HUES64 (cell line): Measurements from ENCODE around the gene KCNJ9.

Experiments
- H3K27ac ChIP-seq: 2 replicates; pipeline ENCODE4 v1.7.0; 2013; ENCODE audit warnings: low read depth, low read length, inconsistent platforms
- H3K27me3 ChIP-seq: 2 replicates; pipeline ENCODE4 v1.6.1; 2013; ENCODE audit warnings: mild to moderate bottlenecking, low read length; ENCODE audit not compliant: insufficient read depth
- H3K36me3 ChIP-seq: 2 replicates; pipeline ENCODE4 v1.6.1; 2013; ENCODE audit warnings: mild to moderate bottlenecking, low read length; ENCODE audit not compliant: insufficient read depth
- H3K4me1 ChIP-seq: 2 replicates; pipeline ENCODE4 v1.6.1; 2013; ENCODE audit warnings: mild to moderate bottlenecking, low read length, moderate library complexity; ENCODE audit not compliant: insufficient read depth
- H3K4me3 ChIP-seq: 2 replicates; pipeline ENCODE4 v1.5.1; 2013; ENCODE audit warnings: mild to moderate bottlenecking, low read length, moderate library complexity
- H3K9ac ChIP-seq: 2 replicates; pipeline ENCODE4 v1.6.1; 2013; ENCODE audit warnings: mild to moderate bottlenecking, low read depth, low read length
- H3K9me3 ChIP-seq: 2 replicates; pipeline ENCODE4 v1.6.1; 2013; ENCODE audit warnings: low read depth, low read length; ENCODE audit not compliant: insufficient read depth
- WGBS: fragments of 150-250, 120-280 bp; methylation state at CpG from one replicate; pipeline ENCODE4 v1.1.7; 2013; ENCODE audit warnings: missing lambda C conversion rate; 5-methylcytosine and 5-hydroxymethylcytosine counted together

KCNJ9 gene

DNA sequence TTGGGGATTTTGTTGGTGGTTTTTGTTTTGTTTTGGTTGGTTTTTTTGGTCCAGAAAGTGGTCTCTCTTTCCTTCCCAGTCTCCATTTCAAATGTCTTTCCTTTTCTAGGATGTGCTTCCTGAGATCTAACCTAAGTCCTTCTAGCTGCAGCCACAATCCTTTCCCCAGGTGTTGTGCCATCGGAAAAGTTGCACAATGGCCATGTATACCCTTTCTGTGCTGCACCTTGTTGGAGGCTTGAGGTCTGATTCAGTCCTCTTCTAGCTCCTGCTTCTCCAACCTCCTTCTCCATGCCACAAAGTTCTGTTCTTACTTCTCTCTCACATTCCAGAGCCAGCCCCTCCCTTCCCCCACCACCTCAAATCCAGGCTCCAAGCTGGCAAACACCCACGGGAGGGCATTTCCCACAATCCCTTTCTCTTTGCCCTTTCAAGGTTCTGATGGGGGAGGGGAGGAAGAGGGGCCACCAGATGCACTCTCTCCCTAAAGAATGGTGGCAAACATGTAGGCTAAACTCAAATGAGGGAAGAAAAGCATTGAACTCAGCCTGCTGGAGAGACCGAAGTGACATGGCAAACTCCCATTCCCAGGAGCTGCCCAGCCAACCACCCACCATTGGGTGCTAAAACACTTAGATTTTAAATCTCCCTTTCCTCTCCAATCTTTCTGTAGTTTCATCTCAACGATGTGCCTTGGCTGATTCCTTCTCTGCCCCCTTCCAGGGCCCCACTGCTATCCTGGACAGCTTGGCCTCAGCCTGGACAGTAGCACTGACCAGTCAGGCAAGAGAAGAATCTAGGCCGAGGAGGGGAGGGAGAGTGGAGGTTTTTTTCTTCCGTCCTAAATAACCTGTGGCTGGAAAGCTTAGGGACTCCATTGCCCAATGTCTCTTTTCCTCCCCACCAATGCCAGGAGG is 14.3 kb upstream of the KCNJ9 start:
- Histone ChIP-seq H3K4me3 (no peak overlapping the region), H3K36me3 (no peaks in the 10 kb centered on the region), H3K27me3 (peaks cover 40% of the 10 kb centered on the region), H3K9me3 (no peaks in the 10 kb centered on the region), H3K27ac (no peak overlapping the region), H3K9ac (no peak overlapping the region), H3K4me1 (peaks cover 25% of the 10 kb centered on the region)
- WGBS: 75% methylated on average over 5 of the region's 6 CpGs

DNA sequence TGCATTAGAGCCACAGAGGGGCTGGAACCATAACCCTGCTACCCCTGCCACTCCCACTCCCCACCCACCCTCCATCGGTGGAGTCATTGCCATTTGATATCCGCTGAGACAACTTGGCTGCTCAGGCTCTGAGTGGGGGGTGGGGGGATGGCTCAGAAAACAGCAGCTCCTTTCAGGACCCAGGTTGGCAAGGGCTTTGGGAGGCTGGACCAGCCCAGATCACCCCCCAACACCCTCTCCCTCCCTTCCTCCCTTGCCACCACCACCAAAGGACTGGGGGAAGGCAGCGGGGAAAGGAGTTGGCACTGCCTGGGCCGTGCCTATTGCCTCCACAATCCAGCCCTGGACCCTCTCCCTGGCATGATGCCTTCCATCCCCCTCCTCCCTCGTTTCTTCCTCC is 13.1 kb upstream of the KCNJ9 start:
- Histone ChIP-seq H3K27me3 (peaks cover 48% of the 10 kb centered on the region), H3K4me1 (peaks cover 14% of the 10 kb centered on the region), H3K9me3 (no peaks in the 10 kb centered on the region), H3K9ac (no peak overlapping the region), H3K36me3 (no peaks in the 10 kb centered on the region), H3K4me3 (no peak overlapping the region), H3K27ac (no peak overlapping the region)
- 86% methylated on average over 3 of the region's 5 CpGs for WGBS

DNA sequence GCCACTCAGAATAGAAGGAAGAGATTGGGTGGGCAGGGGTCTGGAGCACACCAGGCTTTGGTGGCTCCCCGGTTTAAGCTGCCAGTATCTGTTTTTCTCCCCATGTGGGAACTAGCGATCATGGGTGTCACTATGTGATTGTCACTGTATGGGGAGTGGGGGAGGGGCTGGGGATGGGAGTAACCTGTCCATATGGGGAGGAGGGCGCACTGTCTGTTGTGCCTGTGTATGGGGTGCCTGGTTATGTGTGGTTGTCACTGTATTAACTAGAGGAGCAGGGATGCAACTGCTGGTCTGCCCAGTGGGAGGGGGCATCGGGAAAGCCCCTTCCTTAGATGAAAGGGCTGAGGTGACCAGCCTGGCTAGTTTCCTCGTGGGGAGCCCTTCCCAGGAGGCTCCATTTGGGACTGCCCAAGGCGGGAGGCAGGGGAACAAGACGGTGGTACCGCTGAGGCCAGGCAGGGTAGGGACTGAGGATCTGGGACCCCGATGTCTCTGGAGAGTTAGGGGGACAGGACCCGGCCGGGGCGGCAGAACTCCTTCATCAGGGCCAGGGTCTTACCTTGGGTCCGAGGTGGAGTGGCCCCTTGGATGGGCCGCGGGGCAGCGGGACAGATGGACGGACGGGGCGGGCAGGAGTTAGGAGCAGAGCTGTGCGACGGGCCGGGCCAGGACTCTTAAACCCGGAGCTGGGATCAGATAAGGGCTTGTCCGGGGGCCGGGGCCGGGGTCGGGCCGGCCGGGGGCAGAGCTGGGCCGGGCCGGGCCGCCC is 11.7 kb upstream of the KCNJ9 start, which contains the start of gene KCNJ10:
Gene KCNJ10 (minus strand): TSS at position 701 of the 772 bp plus-strand sequence. CDS start 27,628 bp downstream, outside the sequence.
- peaks cover 14% of the 10 kb centered on the region for H3K4me1 ChIP-seq
- H3K27me3 ChIP-seq: peaks cover 54% of the 10 kb centered on the region
- no peaks in the 10 kb centered on the region for H3K36me3 ChIP-seq
- 13% methylated on average over 32 of the region's 32 CpGs for WGBS
- no peak within 1 kb of the TSS for H3K27ac ChIP-seq
- peak within 1 kb of the TSS; percentile 27; the same call in 1 of the 2 replicates for H3K9ac ChIP-seq
- peak within 1 kb of the TSS; percentile 83 for H3K4me3 ChIP-seq
- no peaks in the 10 kb centered on the region for H3K9me3 ChIP-seq

DNA sequence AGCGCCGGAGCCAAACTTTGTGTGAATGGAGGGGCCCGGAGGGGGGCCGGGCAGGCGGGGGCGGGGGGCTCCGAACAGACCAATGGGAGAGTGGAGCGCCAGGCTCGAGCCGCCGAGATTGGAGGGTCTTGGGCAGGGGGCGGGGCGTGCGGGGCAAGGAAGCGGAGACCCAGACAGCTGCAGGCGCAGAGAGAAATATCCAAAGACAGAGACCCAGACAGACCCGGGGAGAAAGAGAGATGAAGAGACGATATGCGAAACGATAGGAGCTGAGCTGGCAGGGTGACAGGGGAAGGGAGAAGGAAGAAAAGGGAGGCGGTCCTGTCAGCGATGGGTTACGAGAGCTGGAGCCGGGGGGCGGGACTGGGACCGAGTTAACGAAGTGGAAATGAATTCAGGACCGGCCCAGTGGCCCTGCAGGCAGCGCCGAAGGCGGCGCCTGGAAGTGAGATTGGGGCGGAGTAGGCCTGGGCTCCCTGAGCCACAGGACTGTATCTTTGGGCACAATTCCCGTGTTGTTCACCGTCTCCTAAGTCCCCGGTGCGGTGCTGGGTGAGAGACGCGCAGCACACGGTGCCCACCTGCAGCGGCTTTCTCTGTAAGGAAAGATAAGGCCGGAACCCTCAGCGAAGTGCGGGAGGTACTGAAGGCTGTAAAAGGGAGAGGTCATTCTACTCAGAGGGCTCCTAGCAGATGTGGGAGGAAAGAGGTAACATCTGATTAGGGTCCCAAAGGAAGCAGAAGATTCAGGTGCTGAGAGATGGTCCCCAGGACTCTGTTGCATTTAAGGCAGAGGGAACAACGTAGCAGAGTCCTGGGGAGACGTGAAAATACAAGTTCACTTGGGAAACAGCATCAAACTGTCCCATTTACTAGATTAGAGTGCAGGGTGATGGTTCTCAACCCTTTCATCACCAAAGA is 10.8 kb upstream of the KCNJ9 start:
- no peaks in the 10 kb centered on the region for H3K36me3 ChIP-seq
- peaks cover 54% of the 10 kb centered on the region for H3K27me3 ChIP-seq
- H3K4me3 ChIP-seq: peak overlapping the region; percentile 83
- peak overlapping the region; percentile 27; the same call in 1 of the 2 replicates for H3K9ac ChIP-seq
- no peak overlapping the region for H3K27ac ChIP-seq
- no peaks in the 10 kb centered on the region for H3K9me3 ChIP-seq
- 3% methylated on average over 45 of the region's 46 CpGs for WGBS
- H3K4me1 ChIP-seq: peaks cover 14% of the 10 kb centered on the region

DNA sequence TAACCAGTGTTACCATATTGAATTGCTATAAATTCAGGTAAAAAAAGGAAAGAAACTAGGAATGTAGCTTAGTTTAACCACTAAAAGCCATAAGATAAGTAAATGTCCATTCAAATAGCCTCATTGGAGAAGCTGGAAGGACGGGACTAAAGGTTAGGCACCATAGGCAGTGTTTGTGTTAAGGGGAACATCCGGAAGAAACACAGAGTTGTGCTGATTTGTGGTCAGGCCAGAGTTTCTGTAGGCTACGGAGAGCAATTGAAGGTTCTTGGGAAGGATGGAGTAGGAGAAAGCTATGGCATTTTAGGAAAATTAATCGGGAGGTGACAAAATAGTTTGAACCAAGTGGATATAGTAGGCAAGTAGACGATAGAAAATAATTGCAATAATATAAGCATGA is 10.0 kb upstream of the KCNJ9 start:
- Histone ChIP-seq H3K4me1 (peaks cover 14% of the 10 kb centered on the region), H3K27ac (no peak overlapping the region), H3K4me3 (peak overlapping the region; percentile 83; the same call in 1 of the 2 replicates), H3K36me3 (no peaks in the 10 kb centered on the region), H3K27me3 (peaks cover 54% of the 10 kb centered on the region), H3K9me3 (no peaks in the 10 kb centered on the region), H3K9ac (no peak overlapping the region)
- 85% methylated on average over 5 of the region's 5 CpGs for WGBS

DNA sequence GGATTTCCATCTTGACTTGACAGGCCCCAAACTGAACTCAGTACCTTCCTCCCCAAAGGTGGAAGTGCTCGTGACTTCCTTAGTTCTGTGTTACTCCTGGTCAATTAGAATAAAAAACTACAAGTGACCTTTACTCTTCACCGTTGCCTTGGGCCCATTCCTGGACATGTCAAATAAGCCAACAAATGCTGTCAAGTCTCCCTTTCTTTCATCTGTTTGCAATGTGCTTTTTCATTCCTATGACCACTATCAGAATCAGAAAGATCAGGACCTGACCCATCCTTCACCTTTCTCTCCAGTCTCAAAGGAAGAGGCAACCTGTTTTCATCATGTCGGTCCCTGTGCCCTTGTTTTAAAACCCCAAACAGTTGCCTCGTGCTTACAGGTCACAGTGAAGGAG is 6.5 kb upstream of the KCNJ9 start:
- H3K27me3 ChIP-seq: peaks cover 45% of the 10 kb centered on the region

DNA sequence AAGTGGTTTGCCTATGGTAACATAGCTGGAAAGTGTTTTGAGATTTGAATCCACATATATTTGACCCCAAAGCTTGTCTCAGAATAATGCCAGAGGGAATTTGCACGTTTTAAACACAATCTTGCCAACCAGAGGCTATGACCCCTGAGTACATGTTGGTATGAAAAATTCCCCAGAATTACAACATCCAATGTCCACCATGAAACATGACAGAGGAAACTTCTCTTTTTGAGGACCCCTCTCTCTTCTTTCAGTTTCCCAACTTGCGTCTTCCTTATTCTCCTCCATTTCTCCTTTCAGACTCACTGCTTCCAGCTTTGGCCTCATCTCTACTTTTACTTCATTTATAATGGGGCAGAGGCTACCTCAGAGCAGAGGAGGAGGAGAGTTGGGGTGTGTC is 5.5 kb upstream of the KCNJ9 start:
- Histone ChIP-seq H3K9ac (no peak overlapping the region), H3K4me1 (0 out of 2 replicates have a peak, but pooled peaks cover 1% of the 10 kb centered on the region), H3K27ac (no peak overlapping the region), H3K27me3 (peaks cover 48% of the 10 kb centered on the region), H3K4me3 (no peak overlapping the region), H3K9me3 (no peaks in the 10 kb centered on the region), H3K36me3 (no peaks in the 10 kb centered on the region)
- WGBS: 63% methylated on average over 2 of the region's 2 CpGs

More for the DNA sequence above, 6.5 kb upstream of the KCNJ9 start:
- H3K36me3 ChIP-seq: no peaks in the 10 kb centered on the region
- no peaks in the 10 kb centered on the region for H3K9me3 ChIP-seq
- no peak overlapping the region for H3K9ac ChIP-seq
- 0 out of 2 replicates have a peak, but pooled peaks cover 4% of the 10 kb centered on the region for H3K4me1 ChIP-seq
- H3K27ac ChIP-seq: no peak overlapping the region
- no peak overlapping the region for H3K4me3 ChIP-seq
- 84% methylated on average over 4 of the region's 4 CpGs for WGBS

DNA sequence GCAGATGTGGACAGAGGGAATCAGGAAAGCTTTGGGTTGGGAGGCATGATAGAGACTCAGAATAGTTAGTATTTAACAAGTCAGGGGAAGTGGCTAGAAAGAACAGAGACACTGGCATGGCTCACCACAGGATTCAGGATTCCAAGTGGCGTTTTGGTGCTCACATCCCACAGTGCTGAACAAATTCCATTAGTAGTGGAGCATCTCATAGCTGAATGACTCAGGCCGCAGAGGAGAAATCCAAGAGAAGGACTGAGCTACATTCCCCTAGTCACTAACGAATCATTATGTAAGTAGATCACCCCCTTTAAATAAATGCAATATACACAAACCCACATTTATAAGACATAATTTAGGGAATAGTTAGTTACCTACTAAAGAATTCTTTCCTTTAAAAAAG is 5.0 kb upstream of the KCNJ9 start:
- Histone ChIP-seq H3K9me3 (no peaks in the 10 kb centered on the region), H3K9ac (no peak overlapping the region), H3K4me3 (no peak overlapping the region), H3K27me3 (peaks cover 48% of the 10 kb centered on the region), H3K36me3 (no peaks in the 10 kb centered on the region), H3K27ac (no peak overlapping the region), H3K4me1 (no peaks in the 10 kb centered on the region)
- WGBS: 89% methylated on average over 3 of the region's 3 CpGs

DNA sequence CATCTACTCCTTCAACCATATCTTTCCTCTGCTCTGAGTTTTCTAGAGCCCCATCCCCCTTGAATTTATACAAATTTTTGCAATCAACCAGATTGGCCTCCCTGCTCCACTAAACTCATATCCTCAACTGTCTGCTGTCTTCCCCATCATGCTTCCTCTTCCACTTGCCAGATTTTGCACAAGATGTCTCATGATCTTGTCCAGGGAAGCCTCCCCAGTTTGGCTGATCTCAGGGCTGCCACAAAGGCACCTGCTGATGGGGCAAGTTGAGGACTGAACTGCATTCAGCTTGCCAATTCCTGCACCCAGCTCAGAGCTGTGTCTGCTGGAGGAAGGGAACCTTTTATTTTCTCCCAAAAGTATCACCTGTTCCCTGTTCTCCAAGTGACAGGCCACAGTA is 3.9 kb upstream of the KCNJ9 start:
- no peaks in the 10 kb centered on the region for H3K4me1 ChIP-seq
- no peak overlapping the region for H3K27ac ChIP-seq
- H3K27me3 ChIP-seq: peaks cover 49% of the 10 kb centered on the region
- H3K9me3 ChIP-seq: no peaks in the 10 kb centered on the region
- no peak overlapping the region for H3K4me3 ChIP-seq
- no peak overlapping the region for H3K9ac ChIP-seq
- H3K36me3 ChIP-seq: no peaks in the 10 kb centered on the region

DNA sequence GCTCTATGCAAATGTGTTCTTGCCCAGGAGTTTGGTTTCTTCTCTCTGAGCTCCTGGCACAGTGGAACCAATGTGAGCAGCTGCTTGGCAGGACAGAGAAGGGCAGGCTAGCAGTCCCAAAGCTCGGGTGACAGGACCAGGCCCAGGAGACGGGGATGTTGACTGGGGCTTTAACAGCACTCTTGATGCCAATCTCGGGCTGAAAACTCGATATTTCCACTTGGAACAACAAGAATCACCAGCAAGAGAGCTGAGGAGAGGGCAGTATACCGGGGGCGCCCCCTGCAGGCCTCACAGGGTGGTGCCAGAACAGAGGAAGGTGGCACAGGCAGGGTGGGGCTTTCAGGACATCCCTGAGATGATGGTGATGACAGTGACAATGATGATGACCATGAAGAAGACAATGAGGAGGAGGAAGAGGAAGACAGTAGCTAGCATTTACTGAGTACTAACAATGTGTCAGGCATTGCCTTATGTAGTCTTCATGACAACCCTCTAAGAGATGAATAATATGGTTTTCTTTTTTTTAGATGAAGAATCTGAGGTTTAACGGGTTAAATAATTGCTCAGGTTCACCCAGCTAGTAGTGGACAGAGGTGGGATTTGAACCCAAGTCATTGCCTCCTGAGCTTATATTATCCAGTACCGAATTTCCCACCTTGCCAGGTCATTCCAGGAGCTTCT is 2.7 kb upstream of the KCNJ9 start:
- Histone ChIP-seq H3K27ac (no peak overlapping the region), H3K36me3 (no peaks in the 10 kb centered on the region), H3K4me3 (no peak overlapping the region), H3K9ac (no peak overlapping the region), H3K9me3 (no peaks in the 10 kb centered on the region), H3K4me1 (no peaks in the 10 kb centered on the region), H3K27me3 (peaks cover 52% of the 10 kb centered on the region)
- 28% methylated on average over 8 of the region's 8 CpGs for WGBS
